ENCODE data around the gene JAKMIP1.

JAKMIP1 gene

DNA sequence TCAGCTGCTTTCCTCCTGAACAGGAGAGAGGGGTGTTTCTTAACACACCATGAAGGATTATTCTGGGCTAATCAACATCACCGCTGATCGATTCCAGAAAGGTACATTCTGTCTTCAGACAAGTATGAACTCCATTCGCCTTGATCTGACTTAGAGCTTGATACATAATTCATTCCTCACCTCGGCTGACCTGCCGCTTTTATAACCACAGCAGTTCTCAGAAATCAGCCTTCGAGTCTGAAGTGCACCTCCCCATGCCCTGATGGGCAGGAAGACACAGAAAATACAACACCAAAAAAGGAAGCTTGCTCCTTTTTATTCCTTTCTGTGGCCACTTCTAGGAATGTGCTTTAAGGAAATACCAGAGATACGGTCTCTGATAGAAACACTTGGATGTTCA lies 85.7 kb downstream of the JAKMIP1 start:
- DNase-seq: no peak

DNA sequence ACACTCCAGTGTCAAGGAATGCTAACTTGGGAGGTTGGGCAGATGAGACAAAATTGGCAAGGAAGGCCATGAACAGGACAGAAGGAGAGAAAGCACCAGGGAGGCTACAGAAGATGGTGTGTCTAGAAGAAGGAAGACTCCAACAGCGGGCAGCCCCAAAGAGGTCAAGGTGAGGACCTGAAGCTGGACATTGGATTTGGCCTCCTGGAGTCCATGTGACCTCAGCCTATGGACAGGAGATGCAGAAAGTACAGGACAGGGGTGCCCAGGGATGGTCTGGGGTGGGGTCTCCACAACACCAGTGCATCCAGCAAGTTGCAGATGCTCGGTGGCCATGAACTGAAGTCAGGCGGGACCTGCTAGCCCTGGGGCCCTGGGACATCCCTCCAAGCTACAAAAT lies 86.2 kb downstream of the JAKMIP1 start:
- no peak for DNase-seq

DNA sequence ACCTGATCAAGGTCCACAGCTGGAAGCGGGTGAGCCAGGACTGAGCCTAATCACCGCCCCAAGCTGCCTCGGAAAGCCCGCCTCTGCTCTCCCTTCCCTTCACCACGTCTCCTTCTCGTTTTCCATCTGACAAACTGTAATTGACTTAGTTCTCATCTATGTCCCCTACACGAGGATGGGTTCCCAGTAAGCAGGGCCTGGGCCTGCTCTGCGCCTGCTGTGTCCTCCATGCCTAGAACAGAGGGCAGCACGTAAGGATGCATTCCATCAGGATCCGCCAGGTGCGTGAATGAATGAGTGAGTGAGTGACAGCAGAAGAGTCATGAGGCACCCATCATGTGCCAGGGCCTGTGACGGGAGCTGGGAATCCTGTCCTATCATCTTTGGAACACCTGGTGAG lies 86.7 kb downstream of the JAKMIP1 start:
- no peak for DNase-seq

DNA sequence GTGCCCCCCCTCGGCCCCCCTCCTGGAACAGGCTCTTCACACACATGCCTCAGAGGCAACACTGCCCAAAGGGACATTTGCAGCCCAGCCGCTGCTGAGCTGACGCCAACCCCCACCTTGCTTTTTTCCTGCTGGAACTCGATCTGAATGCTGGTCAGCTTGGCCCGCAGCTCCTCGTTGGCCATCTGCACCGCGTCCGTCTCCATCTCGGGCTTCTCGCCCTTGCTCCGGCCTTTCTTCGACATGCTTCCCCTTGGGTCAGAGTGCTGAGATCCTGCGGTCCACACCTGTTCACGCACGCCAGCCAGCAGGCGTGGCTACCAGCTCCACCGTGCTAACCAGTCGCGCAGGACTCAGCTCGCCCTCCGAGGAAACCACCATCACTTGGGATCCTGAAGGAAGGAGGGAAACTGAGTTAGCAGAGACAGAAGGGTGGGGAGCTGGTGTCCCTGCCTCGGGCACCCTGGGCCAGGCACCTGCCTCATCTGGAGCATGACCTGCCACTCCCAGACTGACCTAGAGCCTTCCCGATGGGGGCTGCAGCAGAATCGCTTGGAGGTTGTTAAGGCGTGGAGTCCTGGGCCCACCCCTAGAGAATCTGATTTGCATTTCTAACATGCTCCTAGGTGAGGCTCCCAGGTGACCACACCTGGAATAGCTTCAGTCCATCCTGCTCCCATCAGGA lies 87.6 kb downstream of the JAKMIP1 start:
- DNase-seq: no peak

DNA sequence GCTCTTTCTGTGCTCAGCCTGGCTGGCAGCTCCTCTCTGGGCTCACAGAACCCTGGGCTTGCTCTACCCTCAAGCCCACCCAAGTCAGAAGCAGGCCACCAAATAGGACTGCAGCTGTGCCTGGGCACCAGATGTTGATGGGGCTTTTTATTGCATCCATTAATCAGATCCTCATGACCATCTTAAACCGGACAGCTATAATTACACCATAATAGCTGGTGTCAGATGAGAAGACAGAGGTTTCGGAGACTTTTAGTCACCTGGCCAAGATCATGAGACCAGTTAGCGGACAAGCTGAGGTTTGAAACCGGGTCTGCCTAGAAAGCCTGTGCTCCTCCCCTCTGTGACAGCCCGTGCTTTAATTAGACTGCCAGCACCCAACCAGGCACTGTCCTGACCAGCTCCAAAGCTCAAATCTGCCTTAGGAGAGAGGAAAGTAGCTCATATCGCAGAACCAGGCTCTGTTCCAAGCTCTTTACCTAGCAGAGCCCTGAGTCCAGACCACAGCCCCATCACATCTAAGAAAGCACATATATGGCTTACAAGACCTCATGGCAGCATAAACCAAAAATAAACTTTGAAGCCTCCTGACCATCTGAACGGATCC lies 88.9 kb downstream of the JAKMIP1 start:
- DNase-seq: no peak

DNA sequence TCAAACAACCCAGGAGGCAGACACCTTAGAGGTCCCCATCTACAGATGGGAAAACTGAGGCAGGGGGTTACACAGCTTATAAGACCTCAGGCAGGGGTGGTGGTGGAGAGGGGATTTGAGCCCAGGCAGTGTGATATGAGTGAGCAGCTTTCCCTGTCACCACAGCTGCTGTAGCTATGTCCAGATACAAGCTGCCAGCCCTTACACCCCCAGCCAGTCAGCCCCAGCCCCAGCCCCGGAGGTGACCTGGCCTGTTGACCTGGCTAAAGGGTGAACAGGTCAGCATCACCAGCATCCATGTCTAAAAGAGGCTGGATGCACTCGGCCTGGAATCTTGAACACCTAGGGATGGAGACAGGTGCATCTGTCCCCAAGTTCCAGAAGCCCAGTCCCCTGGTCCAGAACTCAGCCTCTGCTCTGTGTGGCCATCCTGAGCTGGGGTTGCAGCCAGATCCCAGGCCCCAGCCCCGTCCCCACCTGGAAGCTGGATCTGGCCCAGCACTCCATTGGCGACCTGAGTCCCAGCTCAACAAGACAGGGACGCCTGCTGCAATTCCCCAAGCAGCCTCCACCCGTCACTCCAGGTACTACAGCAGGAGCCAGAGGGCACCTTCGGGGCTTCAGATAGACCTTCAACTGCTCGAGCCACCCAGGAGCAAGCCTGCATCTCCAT lies 89.5 kb downstream of the JAKMIP1 start:
- no peak for DNase-seq

DNA sequence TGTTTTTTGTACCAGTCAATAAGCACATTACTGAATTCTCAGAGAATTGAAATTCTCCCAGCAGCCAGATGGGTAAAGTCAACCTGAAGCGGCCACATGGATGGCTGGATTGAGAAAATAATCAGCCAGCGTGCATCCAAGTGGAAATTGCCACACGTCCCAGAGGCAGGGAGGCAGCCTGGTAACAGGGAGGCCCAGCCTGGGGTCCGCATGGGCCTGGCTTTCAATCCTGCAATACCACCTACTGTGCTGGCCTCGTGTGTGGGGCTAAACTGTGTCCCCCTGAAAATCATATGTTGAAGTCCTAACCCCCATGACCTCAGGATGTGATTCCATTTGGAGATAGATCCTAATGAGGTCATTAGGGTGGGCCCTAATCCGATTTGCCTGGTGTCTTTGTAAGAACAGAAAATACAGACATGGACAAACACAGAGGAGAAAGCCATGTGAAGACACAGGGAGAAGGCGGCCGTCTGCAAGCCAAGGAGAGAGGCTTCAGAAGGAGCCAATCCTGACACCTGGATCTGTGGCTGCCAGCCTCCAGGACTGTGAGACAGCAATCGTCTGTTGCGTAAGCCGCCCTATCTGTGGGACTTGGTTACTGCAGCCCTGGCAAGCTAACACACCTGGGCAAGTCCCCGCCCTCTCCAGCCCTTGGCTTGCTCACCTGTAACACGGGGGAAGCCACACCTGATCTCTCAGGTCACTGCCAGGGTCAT lies 90.3 kb downstream of the JAKMIP1 start:
- no peak for DNase-seq

DNA sequence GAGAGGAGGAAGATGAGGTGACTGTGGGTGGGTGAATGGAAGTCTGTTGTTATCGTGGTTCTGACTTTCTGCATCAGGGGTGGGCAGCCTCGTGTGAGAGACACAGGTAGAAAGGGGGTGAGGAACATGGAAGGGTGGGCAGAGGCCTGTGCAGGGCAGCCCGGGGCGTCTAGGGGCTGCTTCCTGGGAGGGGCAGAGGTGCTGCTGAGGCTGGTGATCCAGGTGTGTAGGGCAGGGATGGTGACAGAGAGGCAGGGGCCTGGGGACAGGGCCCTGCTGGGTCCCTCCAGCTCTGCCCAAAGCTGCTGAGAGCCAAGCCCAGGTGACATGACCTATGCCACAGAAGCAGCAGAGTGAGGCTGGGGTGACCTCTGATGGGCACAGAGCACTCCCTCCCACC lies 92.5 kb downstream of the JAKMIP1 start:
- no peak for DNase-seq

DNA sequence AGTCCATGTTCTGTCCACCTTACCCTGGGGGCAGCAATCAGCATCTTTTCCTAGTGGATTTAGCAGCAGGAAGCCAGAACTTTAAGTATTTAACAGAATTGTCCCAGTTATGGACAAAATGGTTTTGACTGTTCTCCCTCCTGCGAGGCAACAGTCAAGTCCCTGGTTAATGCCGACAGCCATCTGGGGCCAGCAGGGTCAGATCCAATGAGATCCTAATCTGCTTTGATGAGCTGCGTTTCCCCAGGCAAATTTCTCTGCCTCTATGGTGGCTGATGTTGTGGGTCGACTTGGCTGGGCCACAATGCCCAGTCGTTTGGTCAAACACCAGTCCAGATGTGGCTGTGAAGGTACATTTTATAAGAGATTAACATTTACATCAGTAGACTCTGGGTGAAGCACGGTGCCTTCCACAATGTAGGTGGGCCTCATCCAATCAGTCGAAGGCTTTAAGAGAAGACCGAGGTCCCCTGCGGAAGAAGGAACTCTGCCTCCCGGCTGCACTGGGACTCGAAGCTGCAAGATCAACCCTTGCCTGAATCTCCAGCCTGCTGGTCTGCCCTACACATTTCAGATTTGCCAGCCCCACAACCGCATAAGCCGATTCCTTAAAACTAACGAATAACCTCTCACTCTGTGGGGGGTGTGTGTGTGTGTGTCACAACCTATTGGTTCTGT lies 93.1 kb downstream of the JAKMIP1 start:
- no peak for DNase-seq

DNA sequence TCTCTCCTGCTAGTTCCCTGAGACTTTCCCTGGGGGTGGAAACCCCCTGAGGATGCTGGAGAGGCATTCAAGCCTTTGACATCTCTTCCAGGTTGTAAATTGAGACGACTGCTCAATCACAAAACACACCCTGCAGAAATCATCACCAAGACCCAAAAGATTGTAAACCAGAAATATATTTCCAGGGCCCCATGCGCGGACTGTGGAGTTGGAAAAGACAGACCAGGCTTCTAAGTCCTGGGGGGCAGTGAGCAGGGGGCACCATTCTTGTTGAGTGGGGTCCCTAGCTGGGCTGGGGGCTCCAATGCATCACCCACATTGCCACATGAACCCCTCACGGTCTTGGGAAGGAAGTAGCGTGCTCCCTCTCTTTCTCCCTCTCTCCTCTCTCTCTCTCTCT lies 94.2 kb downstream of the JAKMIP1 start:
- DNase-seq: no peak

DNA sequence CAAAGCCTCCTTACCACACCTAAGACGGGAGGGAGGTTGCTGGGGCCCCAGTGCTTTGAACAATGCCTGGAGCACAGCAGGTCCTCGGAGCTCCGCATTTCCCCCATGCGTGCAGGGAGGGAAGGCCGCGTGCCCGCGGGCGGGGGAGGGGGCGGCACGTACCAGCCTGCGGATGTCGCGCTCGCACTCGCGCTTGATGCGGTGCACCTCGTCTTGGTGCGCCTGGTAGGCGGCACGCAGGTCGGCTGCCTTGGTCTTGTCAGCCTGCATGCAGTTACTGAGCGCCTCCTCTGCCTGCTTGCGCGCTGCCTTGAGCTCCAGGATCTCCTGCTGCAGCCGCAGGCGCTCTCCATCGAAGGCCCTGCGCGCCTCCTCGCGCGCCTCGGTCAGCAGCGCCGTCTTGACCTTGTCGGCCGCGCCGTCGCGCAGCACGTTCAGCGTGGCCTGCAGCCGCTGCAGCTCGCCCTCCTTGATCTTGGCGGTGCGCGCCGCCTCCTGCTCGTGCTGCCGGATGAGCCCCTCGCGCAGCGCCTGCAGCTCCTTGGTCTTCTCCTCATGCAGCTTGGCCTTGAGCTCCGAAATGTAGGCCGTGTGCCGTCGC lies 94.9 kb downstream of the JAKMIP1 start:
- DNase-seq: no peak

DNA sequence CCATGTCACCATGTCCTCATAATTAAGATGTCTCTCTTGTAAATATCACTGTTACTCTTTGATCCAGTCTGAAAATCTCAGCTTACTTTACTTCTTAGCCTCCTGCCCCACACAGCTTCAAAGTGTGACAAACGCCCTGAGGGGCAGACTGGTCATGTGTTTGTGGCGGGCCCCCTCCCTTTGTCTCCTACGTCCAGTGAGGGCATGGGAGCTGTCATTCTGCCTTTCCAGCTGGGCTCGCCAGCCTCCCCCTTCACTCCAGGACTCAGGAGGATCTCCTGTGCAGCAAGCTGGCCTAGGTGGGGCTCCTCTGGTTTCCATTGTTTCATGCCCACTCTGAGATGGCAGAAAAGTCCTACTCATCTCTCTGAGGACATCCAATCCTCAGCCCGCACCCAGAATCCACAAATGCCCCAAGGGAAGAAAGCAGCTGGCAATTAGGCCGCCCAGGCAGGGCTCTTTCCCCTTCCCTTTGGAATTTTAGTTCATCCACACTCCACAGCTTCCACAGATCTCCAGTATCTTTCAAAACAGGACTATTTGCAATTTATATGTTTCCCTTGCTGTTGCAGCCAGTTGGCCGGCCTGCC lies 95.7 kb downstream of the JAKMIP1 start:
- DNase-seq: no peak

DNA sequence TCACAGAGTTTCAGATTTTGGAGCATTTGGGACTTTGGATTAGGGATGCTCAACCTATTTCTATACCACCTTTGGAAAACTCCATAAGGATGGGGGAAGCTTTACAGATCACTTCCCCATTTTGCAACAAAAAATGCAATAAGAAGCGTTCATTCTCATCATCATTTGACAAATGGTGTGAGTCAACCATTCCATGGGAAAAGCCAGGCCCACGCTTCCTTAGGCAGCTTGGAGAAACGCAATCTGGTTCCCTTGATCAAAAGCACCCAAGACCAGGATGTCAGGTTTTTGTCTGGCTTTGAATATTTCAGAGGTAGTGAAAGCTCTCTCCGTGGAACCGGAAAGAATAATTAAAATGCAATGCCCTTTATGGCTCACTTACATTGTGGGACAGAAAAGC lies 102.8 kb downstream of the JAKMIP1 start:
- DNase-seq: no peak

DNA sequence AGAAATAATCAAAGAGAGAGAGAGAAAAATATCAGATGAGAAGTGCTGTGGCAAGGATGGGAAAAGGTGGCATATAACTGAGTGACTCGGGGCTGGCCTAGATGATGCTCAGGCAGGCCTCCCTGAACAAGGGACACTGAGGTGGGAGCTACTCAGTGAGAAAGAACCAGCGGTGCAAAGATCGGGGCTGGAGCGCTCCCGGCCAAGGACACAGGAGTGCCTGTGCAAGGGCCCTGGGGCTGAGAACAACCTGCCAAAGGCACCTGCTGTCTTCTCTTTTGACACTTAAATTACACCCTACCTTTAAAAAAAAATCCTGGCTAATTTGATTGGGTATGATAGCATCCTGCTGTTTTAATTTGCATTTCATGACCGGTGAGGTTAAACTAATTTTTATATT lies 104.5 kb downstream of the JAKMIP1 start:
- no peak for DNase-seq

DNA sequence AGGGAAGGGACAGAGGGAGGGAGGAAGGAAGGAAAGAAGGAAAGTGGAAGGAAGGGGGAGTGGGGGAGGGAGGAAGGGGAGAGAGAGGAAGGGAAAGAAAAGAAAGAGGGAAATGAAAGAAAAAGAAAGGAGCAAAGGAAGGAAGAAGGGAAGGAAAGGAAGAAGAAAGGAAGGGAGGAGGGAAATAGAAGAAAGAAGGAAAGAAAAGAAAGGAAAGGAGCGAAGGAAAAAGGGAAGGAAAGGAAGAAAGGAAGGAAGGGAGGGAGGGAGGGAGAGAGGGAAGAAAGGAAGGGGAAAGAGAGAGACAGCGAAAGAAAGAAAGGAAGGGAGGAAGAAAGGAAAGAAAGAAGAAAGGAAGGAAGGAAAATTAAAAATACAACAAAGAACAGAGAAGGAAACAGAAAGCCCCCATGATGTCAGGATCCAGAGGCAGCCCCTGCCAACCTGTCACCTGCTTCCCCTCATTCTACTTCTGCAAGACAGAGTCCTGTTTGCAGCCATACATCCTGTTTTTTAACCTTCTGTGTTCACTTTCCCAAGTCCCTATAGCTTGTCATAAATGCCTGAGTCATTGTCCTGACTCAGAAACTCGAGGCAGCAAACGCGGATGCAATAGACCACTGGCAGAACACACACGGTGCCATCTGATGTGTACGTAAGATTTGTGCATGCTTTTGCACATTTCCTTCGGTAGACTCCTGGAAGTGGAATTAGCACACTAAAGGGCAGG lies 105.2 kb downstream of the JAKMIP1 start:
- no peak for DNase-seq

DNA sequence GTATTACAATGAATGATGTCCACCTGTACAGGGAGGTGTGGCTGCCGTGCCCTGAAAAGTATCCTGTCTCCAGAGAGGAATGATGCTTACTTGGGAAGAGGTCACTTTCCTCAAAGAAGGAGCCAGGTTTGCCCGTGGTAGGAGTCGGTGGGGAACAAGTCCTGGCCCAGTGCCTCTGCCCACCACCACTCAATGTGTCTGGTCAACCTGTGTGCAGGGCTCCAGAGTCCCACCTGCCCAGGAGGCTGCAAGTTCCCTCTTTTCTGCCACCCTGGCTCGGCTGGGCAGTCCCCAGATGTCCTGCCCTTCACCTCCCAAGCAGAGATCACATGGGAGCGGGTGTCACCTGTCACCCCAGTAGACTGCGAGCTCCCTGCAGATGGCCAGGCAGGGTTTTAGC lies 106.7 kb downstream of the JAKMIP1 start:
- DNase-seq: no peak

DNA sequence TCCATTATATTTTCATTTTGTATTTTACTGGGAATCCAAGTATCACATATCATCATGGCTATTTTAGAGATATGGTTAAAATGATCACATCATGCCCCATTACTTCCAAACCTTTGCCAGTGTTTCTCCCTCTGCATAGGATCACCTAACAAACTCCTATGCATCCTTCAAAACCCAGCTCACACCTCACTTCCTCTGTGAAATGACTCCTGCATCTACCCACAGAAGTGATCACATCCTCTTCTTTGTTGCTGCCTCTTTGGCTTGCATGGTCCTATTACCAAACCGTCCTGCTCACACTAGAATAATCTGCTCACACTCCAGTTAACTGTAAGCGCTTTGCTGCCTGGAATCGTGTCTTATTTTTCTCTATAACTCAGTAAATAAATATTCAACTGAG lies 107.4 kb downstream of the JAKMIP1 start:
- DNase-seq: no peak

DNA sequence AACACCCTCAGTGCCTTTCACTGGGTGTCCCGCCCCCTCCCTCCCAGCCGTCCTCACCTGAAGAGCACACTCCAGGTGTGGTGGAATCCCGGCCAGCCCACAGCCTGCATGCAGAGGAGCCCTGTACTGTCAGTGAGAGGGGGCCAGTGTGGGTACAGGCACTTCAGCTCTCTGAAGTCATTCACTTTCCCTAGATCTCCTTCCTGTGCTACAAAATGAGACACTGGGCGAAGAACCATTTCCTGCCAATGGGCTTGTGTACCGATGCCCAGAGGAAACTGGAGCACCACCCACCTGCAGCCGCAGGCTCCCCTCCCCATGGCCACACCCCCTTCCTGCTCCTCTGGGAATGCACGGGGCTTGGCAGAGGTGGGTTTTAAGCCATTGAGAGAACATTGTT lies 108.2 kb downstream of the JAKMIP1 start:
- DNase-seq: no peak

DNA sequence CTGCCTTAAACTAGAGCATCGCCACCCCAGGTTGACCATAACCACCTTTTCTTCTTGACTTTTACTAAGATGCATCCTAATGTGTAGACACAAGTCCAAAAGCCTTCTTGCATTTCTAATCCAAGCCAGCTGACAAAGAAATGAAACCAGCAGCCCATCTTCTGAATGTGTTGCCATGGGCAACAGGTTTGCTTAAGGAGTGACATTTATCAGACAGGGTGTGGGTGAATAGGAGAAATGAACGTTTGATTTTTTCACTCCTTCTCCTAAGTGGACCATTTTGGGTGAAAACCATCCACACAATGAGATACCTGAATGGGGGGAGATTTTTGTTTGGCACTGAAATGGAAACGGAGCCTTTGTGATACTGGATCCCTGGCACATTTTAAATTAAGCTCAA lies 109.4 kb downstream of the JAKMIP1 start:
- DNase-seq: no peak

DNA sequence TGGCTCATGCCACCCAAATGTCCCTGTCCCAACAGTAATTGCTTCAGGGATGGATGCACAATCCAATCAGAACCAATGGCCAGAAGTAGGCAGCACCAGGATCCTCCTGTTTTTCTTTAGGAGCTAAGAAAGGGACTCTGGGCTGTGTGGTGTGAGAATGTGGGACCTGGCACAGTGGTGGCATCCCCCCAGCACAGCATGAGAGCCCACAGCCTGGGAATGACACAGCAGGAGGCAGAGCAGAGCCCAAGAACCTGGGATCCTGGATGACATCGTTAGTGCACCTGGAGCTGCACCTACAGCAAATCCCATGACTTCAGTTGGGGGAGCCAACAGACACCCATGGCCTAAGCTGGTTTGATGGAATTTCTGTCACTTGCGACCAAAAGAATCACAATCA lies 111.4 kb downstream of the JAKMIP1 start:
- no peak for DNase-seq

DNA sequence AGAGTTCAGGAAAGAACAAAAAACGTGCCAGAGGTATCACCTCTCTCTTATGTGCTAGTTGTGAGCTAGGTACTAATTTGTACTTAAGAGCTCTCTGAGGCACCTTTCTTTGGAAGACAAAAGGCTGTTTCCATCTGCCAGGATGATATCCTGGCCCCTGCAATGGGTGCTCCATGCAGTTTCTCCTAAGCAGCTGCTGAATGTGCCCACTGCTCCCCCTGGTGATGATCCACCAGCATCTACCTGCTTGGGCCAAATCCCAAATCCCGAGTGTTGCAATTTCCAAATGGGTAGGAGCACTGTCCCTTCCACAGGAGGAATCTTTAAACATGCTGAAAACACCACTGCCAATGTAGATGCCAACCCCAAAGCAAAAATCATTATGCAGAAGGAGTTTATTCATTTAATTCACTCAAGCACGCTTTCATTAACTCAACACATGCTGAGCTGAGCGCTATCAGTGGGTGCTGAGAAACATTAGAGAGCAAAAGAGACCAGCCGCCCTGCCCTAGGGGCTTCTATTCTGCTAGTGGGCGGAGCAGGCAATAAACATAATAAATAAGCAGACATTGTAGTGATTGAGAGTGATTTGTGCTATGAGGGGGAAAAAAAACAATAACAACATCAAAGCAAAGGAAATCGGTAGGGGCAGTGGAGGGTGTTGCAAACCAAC lies 112.5 kb downstream of the JAKMIP1 start:
- DNase-seq: no peak
